GM21367 (cell line): ENCODE data around the gene RHO.

Experiments used
- ATAC-seq: cut with Tn5 transposase; IDR thresholded peaks from one replicate; pipeline ENCODE4 v1.9.1; 2021; ENCODE audit not compliant: unreplicated experiment

Gene RHO

GRCh38 chr3:129518581-129518980 lies 9.9 kb upstream of the RHO start:
- ATAC-seq = no peak

DNA sequence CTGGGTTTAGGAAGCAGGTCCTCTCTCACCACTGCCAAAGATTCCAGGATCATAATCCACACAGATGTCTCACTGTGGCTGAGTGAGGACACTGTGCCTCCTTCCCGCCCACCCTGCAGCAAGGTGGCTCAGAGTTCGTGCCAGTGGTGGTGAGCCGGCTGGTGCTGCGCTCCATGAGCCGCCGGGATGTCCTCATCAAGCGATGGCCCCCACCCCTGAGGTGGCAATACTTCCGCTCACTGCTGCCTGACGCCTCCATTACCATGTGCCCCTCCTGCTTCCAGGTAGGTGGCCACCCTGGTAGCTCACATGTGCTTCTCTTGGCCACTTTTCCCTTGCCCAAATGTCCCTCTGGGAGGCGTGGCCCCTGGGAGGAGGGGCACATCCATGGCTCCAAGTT lies 9.0 kb upstream of the RHO start:
- ATAC-seq = no peak

- ATAC-seq = no peak
These were observed 8.3 kb upstream of the RHO start for GRCh38 chr3:129519896-129520715.

- no peak for ATAC-seq
These were observed 7.5 kb upstream of the RHO start for GRCh38 chr3:129520960-129521359.

DNA sequence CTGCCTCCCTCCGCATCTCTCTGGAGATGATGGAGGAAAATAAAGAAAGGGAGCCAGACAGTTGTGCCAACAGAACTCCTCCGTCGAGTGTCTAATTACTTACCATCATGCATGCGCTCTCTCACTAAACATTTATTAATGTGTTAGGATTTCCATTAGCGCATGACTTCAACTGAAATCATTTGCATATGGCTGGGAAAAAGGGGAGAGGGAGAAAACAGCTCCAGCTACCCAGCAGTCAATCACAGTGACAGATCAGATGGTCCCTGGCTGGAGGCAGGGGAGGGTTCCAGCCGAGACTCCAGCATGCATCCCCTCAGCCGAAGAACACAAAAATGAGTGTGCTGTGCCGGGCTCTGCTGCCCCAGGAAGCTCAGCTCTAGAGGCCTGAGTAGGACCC lies 6.8 kb upstream of the RHO start:
- no peak for ATAC-seq

DNA sequence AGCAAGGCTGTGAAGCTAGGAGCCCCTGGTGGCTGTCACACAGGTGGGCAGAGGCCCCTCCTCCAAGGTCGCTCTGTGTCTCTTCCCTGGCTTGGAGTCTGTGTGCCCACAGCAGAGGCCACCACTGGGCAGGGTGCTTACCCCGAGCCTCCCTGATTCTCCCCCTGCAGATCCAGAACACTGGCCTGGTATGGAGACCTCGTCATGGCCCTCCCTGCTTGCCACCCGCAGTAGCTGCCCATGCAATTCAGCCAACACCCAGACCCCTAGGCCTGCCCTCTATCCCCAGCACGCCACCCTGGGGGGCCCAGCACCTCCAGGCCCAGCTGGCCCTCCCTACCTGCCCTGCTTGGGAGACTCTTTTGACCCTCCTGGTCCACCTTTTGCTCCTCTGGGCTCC lies 5.5 kb upstream of the RHO start:
- ATAC-seq = no peak

DNA sequence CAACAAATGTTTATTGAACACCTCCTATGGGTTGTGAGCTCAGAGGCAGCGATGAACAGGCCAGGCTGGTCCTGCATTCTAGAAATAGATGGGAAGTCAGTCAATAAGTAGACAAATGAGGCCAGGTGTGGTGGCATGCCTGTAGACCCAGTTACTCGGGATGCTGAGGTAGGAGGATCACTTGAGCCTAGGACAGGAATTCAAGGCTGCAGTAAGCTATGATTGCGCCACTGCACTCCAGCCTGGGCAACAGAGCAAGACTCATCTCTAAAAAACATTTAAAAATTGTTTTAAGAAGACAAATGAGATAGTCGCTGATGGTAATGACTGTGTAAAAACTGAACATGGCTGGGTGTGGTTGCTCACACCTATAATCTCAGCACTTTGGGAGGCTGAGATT lies 4.4 kb upstream of the RHO start:
- ATAC-seq = no peak

DNA sequence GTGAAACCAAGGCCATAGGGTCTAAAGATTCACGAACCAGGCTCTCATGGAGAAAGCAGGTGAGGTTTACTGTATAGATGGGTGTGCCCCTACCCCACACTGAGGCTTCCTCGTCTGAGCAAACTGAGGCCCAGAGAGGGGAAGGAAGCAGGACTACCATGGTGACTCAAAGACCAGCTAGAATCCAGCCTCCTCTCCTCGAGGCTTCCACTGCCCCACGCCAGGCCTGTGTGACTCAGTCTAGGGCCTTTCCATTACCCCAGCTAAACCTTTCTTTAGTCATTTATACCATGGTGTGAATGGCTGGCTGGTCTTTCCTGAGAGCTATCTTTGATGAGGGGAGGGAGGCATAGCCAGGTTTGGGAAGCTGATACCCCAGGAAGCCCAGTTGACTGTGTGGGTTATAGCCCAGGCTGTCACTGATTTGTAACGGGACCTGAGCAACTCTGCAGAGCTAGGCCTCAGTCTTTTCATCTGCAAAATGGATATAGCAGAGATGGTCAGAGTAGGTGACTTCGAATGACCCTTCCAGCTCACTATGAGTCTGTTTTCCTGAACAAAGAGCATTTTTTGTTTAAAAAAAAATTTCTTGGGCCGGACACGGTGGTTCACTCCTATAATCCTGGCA lies 3.0 kb upstream of the RHO start:
- ATAC-seq = no peak

DNA sequence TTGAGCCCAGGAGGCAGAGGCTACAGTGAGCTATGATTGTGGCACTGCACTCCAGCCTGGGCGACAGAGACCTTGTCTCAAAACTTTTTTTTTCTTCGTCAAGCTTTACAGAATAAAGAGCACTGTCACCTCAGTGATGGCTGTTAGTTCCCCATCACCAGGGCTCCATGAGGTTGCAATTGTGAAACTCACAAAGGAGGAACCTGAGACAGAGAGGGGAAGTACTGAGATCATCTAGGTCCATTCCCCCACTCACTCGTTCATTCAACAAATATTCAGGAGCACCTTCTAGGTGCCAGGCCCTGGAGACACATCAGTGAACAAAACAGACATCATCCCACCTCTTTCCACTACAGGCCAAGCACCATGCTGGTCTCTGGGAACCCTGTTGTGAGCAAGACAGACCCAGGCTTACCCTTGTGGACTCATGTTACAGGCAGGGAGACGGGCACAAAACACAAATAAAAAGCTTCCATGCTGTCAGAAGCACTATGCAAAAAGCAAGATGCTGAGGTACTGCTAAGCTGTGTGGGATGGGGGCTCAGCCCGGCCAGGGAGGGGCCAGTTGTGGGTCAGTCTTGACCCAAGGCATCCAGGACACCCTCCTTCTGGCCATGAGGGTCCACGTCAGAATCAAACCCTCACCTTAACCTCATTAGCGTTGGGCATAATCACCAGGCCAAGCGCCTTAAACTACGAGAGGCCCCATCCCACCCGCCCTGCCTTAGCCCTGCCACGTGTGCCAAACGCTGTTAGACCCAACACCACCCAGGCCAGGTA lies 2.1 kb upstream of the RHO start:
- ATAC-seq = peak; percentile 85

GRCh38 chr3:129527262-129527661 lies 1.2 kb upstream of the RHO start:
- ATAC-seq = no peak

- ATAC-seq = no peak
These were observed 1.2 kb downstream of the RHO start for GRCh38 chr3:129529436-129530210.

GRCh38 chr3:129530251-129530791 lies 1.9 kb downstream of the RHO start:
- no peak for ATAC-seq

DNA sequence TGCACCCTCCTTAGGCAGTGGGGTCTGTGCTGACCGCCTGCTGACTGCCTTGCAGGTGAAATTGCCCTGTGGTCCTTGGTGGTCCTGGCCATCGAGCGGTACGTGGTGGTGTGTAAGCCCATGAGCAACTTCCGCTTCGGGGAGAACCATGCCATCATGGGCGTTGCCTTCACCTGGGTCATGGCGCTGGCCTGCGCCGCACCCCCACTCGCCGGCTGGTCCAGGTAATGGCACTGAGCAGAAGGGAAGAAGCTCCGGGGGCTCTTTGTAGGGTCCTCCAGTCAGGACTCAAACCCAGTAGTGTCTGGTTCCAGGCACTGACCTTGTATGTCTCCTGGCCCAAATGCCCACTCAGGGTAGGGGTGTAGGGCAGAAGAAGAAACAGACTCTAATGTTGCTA lies 2.4 kb downstream of the RHO start:
- no peak for ATAC-seq

DNA sequence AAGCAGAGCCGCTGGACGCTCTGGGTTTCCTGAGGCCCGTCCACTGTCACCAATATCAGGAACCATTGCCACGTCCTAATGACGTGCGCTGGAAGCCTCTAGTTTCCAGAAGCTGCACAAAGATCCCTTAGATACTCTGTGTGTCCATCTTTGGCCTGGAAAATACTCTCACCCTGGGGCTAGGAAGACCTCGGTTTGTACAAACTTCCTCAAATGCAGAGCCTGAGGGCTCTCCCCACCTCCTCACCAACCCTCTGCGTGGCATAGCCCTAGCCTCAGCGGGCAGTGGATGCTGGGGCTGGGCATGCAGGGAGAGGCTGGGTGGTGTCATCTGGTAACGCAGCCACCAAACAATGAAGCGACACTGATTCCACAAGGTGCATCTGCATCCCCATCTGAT lies 3.3 kb downstream of the RHO start:
- ATAC-seq = no peak

DNA sequence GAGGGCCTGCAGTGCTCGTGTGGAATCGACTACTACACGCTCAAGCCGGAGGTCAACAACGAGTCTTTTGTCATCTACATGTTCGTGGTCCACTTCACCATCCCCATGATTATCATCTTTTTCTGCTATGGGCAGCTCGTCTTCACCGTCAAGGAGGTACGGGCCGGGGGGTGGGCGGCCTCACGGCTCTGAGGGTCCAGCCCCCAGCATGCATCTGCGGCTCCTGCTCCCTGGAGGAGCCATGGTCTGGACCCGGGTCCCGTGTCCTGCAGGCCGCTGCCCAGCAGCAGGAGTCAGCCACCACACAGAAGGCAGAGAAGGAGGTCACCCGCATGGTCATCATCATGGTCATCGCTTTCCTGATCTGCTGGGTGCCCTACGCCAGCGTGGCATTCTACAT lies 3.8 kb downstream of the RHO start:
- no peak for ATAC-seq

DNA sequence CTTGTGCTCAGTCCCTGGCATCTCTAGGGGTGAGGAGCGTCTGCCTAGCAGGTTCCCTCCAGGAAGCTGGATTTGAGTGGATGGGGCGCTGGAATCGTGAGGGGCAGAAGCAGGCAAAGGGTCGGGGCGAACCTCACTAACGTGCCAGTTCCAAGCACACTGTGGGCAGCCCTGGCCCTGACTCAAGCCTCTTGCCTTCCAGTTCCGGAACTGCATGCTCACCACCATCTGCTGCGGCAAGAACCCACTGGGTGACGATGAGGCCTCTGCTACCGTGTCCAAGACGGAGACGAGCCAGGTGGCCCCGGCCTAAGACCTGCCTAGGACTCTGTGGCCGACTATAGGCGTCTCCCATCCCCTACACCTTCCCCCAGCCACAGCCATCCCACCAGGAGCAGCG lies 5.0 kb downstream of the RHO start:
- ATAC-seq = no peak

GRCh38 chr3:129534428-129535027 lies 6.1 kb downstream of the RHO start:
- no peak for ATAC-seq

GRCh38 chr3:129535075-129535474 lies 6.6 kb downstream of the RHO start:
- no peak for ATAC-seq

DNA sequence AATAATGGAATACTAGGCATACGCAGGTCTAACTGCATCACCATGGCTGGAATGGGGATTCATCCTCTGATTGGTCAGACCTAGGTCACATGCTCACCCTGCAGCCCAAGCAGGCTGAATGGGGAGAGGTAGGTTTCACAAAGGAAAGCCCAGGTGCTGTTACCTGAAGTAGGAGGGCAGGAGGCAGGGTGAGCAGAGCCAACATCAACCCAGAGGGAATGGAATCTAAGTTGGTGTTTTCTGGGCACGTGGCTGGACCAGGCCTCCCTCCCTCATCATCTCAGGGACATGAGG lies 7.9 kb downstream of the RHO start:
- ATAC-seq = no peak

- ATAC-seq = no peak
These were observed 8.4 kb downstream of the RHO start for GRCh38 chr3:129536804-129537203.

GRCh38 chr3:129539206-129539605 lies 10.8 kb downstream of the RHO start:
- ATAC-seq = no peak
